GM18526 (cell line): ENCODE measurements around the gene SORCS2.

Source experiments
- POLR2A ChIP-seq: IDR thresholded peaks from 3 replicates; pipeline ENCODE4 v1.6.1; 2011; ENCODE audit not compliant: insufficient read length; ENCODE audit errors: extremely low read depth

The SORCS2 gene

DNA sequence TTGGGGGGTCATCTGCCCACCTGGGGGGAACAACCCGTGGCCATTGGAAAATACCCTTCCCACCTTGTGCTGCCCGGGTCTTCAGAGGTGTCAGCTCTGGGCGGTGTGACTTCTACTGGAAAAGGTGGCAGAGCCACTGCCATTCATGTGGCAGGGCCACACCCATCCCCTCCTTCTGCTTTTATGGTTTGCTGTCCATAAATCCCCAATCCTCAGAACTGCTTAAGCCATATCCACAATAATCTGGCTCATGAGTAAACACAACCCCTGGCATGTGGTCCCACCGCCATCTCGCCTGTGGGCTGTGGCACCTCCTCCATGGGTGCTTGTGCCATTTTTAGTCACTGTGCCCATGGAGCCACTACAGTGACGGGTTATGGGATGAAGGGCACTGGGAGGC lies 20.6 kb downstream of the SORCS2 start:
- no peak for TF ChIP-seq POLR2A

DNA sequence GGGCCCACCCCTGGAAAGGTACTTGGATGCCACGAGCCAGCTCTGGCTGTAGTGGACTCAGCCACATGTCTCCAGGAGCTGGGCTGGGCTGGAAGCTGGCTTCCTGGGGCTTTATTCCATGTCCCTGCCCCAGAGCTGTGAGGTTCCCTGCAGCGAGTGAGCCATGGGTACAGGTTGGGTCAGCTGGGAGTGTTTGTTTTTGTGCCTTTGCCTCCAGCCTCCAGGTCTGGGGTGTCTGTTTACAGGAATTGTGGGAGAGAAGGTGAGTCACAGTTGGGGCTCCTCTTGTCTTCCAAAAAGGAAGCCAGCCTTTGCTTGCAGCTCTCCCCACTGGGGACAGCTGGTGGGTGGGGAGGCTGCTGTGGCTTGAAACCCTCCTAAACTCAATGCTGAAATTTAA lies 21.5 kb downstream of the SORCS2 start:
- TF ChIP-seq POLR2A: no peak

DNA sequence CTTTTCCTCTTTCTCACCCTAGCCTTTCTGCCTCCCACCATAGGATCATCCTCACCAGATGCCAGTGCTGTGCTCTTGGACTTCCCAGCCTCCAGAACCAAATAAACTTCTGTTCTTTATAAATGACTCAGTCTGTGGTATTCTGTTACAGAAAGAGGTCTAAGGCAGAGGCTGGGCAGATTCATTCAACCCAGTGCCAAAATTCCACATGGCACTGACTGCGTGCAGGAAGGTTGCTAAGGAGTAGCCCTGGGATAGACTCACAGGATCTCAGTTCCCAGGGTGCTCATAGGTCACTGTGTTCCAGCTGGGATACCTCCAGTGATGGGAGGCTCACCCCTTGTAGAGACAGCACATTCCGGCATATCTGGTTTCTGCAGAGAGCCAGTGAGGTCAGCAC lies 22.0 kb downstream of the SORCS2 start:
- no peak for TF ChIP-seq POLR2A

DNA sequence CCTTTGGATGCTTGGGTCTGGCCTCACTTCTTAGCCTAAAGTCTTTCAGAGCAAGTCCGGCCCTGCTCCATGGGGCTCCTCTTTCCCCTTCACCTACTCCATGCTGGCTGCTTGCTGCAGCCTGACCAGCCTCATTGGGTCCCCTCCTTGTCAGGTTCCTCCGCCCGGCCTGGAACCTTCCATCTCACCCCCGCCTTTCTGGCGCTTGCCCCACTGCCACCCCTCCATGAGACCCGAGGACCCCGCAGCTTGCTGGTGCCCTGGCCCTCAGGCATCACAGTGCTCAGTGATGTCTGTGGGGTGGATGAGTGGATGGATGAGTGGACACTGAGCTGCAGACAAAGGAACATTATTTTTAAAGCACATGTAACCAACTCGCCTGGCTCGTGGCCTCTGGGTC lies 24.7 kb downstream of the SORCS2 start:
- no peak for TF ChIP-seq POLR2A

DNA sequence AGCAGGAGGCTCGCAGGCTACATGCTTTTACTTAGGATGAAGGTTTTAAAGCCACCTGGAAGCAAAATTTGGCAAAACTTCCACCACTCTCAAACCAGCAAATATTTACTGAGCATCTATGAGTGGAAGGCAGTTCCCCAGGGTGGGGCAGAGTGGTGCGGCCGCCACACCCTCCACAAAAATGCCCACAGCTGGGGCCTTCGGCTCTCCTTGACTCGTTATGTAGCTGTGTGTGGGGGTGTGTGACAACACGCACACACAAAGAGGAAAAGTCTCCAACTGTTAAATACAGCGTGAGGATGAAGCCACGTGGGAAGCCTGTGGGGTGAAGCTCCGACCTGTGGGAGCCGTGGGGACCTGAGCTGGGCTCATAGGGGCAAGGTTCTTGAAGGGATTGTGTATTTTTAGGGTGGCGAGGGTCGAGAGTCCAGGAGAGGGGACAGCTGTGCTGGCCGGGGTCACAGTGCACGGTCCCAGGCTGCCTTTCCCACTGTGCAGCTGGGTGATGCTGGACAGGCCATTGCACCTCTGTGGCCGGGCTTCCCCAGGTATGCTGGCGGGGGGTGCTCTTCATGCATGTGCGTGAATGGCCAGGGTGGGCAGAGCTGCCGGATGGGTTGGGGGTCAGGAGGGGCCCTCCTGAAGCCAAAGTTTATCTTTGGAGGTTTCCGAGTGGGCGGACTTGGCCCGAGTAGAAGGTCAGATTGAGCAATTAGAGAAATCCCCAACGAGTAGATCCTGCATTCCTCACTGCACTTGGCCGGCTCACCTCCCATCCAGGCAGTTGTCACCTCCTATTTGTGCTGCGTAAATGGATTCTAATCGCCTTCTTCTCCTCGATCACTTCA lies 25.4 kb downstream of the SORCS2 start:
- TF ChIP-seq POLR2A: no peak

DNA sequence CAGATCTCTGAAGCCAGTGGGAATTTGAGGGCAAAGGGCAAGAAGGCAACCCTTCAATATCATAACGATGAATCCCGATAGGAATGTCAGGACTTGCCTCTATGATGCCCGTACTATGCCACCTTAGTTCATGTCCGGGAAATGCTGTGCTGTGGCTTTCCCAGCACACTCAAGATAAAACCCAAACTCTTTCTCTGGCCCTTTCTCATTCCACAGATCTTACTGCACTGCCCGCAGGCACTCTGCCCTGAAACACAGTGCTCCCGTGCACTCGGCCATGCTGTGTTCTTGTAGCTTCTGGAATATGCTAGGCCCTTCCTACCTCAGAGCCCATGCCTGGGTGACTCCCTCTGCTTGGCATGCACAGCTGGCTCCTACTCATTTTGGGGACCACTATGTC lies 26.3 kb downstream of the SORCS2 start:
- no peak for TF ChIP-seq POLR2A

DNA sequence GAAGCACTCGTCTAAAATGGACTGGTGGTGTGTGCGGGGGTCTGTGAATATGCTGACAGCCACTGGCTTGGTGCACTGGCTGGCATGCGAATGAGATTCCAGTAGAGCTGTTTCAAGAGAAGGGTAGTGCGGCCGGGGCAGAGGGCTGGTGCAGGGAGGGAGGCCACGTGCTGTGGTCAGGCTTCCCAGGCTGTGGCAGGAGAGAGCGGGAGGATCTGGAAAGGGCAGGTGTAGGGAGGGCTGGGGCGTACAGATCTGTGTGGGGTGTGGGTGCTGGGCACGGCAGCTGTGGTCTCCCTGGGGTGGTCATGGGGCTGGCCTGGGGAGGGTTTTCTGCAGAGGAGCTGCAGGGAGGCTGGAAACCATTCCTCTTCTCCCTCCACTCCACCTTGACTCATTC lies 30.2 kb downstream of the SORCS2 start:
- TF ChIP-seq POLR2A: no peak

DNA sequence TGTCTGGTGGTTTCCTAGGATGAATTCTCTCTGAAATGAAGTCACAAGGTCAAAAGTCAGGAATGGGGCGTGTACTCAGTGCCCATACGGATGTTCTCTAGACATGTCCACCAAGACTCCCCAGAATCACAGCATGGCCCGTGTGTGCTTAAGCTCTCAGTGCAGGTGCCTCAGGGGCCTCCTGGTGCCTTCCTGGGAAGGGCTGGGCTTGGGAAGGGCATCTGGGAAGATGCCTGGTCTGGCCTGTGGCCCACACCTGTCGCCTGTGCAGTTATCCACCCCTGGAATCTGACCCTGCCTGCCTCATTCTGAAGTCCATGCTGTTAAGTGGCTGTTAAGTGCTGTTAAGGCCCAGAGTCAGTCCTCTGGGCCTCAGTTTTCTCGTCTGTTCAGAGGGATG lies 31.2 kb downstream of the SORCS2 start:
- TF ChIP-seq POLR2A: no peak

DNA sequence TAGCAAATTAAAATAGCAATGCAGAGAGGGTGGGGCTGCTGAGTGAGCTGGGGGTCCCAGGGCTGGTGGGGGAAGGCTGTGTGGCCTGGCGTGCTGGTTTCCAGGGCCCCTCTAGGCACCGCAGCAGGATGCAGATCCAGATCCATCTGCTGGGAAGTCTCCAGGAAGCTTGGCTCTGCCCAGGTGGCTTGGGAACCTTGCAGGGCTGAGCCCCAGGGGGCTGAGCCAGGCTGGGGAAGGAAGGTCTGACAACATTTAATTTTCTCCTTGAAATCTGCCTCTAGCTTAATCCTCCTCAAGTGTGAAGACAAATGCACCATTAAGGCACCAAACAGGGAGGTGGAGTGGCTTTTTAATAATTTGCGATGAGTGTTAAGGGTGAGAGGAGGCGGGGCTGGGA lies 31.7 kb downstream of the SORCS2 start:
- no peak for TF ChIP-seq POLR2A

DNA sequence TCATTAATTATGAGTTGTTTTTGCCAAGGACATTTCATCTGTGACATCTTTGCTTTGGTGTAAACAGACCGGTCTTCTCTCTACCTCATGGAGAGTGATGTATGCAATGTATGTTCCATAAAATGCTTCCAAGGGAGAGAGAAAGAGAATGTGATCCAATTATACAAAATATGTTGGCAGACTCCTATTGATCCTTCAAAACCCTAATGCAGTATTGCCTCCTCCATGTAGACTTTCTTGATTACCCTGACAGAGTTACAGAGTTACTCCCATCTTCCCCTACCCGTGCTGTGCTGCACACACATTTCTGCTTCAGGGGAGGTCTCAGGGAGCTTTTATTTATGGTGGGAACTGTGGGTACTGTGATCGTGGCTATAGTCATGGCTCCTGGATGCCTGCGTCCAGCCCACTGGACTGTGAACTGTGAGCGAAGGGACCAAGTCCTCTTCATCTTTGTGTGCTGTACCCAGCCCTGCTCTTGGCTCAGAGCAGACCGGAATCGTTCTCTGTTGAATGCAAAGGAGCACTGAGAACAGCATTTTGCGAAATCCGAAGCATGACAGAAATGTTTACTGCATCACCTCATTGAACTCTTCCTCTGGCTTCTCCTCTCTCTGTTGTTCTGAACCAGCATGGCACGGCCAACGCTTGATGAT lies 32.7 kb downstream of the SORCS2 start:
- TF ChIP-seq POLR2A: no peak

DNA sequence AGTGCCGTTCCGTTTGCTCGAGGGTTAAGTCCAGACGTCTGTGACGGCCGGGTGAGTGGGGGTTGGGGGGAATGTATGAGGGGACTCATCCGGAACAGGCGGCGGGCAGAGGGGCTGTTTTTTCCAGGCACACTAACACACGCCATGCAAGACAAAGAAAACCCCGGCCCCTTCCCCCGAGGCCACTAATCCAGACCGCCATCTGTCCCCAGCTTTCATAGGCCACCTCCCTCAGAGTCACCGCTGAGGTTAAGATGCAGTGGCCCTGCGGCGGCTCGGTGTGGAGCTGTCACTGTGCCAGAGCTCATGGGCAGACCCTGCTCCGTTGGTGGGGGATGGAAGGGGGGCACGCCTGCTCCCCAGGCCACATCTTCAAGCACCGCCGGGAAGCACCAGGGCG lies 34.1 kb downstream of the SORCS2 start:
- no peak for TF ChIP-seq POLR2A

DNA sequence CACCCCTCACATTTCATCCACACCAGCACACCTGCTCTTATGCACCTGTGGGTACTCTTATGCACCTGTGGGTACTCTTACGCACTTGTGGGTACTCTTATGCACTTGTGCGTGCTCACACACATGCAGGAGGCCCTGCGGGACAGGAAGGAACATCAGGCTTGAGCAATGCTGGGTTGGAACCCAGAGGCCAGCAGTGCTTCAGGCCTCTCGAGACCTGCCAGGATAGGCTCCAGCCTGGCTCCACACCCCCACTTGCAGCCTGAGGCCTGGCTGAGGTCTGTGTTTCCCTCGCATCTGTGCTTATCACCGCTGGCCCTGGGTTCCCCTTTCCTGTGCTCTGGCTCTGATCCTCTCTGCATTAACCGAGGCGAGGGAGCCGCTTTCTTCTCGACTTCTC lies 34.7 kb downstream of the SORCS2 start:
- no peak for TF ChIP-seq POLR2A

DNA sequence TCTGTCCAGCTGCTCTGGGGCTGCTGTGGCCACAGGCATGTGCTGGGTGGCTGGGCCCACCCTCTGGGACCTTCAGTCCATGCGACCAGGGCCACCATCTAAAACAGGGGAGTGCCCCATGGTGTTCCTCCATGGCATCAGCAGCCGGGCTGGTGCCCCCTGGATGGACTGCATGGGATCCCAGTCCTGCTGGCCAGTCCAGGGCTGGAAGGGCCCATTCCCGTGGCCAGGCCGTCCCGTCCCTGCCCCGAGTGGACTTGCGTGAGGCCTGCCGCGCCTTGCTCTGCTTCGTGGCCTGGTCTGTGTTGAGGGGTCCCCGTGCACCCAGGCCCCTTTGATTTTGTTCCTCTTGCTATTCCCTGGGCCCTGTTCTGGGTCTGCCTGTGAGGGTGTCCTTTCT lies 36.4 kb downstream of the SORCS2 start:
- no peak for TF ChIP-seq POLR2A

DNA sequence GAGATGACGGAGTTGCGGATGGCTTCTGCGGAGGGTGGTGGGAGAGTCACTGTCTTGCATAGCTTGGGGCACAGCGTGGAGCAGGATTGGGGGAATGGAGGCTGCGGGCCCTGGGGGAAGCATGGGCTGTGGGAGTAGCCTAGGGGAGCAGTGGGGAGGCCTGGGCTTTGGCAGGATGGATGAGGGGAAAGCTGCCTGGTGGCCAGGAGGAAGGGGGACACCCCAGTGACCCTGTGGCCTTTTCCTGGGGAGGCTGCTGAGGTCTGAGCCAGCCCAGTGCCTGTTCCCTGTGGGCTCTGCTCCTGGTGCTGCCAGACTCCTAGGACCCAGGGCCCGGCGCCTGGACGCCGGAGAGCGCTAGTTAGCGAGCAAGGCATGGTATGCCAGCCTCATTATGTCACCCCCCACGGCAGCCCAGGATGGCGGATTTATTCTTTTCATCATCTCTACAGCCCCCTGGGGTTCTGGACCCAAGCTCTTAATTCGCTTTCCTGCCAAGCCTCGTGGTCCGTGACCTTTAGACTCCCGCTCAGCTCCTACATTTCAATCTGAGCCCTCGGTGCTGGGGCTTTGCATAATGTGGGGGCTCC lies 39.8 kb downstream of the SORCS2 start:
- no peak for TF ChIP-seq POLR2A

DNA sequence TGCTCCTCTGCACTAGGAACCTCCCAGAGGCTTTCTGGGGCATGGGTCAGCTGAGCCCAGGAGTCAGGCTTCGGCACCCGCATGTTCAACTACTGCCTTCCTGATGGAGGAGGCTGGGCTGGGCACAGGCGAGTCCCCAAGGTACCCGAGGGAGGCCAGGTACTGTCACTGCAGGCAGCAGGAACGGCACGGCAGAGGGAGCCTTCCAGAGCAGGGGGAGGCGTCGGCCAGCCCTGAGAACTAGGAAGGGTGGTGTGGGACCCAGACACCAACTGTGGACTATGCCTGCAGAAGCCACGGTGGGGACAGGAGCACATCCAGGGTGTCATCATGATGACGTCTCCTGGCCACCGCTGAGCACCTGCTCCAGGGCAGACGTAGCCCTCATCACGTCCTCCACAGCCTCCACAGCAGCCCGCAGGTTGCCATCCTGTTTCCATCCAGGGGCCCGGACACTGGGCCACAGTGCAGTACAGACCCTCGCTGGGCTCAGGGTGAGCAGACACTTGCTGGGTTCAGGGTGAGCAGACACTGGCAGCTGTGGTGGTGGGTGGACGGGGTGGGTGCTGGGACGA lies 40.8 kb downstream of the SORCS2 start:
- TF ChIP-seq POLR2A: no peak

DNA sequence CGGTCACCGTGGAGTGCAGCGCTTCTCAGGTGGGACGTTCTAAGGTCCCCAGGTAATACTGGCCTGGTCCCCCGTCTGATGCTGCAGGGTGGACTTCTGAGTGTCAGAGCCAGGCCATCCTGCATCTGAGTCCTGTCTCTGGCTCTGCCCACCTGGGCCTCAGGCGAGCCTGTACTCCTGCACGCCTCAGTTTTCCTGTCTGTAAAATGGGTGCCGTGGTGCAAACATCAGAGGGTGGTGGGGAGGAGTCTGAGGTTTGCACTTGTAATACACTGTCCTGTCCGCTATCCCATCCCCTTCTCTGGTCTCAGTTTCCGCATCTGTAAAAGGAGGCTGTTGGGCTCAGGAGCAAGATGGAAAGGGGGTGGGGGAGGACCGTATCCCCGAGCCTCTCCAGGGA lies 41.3 kb downstream of the SORCS2 start:
- no peak for TF ChIP-seq POLR2A
